Large intestine (tissue), 3 donors: ENCODE data around the gene TMEM208. TPM values are rescaled to one million over a fixed set of nuclear protein-coding genes. Genes with fewer than 3 reads are reported as not detected.

Experiments used
- DNase-seq, 2 donors: peaks; one replicate each; pipeline versions ENCODE4 v3.0.0 to v3.0.0-alpha.2; 2013
- H3K27ac ChIP-seq: one replicate; pipeline ENCODE4 v1.5.1; 2013; ENCODE audit warnings: low read length
- H3K27me3 ChIP-seq: 2 replicates; pipeline ENCODE4 v1.6.1; 2013; ENCODE audit warnings: low read length; ENCODE audit not compliant: control insufficient read depth, insufficient read depth
- H3K36me3 ChIP-seq: 2 replicates; pipeline ENCODE4 v1.6.1; 2013; ENCODE audit warnings: low read length; ENCODE audit not compliant: control insufficient read depth, insufficient read depth
- H3K4me1 ChIP-seq: one replicate; pipeline ENCODE4 v1.6.1; 2013; ENCODE audit warnings: low read length; ENCODE audit not compliant: control insufficient read depth, insufficient read depth
- H3K4me3 ChIP-seq: one replicate; pipeline ENCODE4 v1.5.1; 2013; ENCODE audit warnings: low read length
- H3K9me3 ChIP-seq: one replicate; pipeline ENCODE4 v1.6.1; 2013; ENCODE audit warnings: mild to moderate bottlenecking, low read depth, low read length, moderate library complexity; ENCODE audit not compliant: control insufficient read depth
- WGBS: methylation state at CpG from one replicate; pipeline ENCODE4 v1.1.5; 2013; ENCODE audit warnings: low lambda C conversion rate; ENCODE audit not compliant: insufficient coverage; 5-methylcytosine and 5-hydroxymethylcytosine counted together
- polyA plus RNA-seq: library from polyadenylated mRNA; unstranded; fragments of 120-200 nt; gene quantifications from one replicate; pipeline ENCODE4 v1.2.1, GENCODE V29; 2013

TMEM208 gene
- polyA plus RNA-seq, 1 donor, result 52.8 TPM

GRCh38 chr16:67252609-67253497, 25.9 kb downstream of the TMEM208 start:
- DNase-seq, result no peak
- Histone ChIP-seq H3K27ac (no peak overlapping the region), H3K36me3 (no peaks in the 10 kb centered on the region), H3K9me3 (no peaks in the 10 kb centered on the region), H3K4me1 (peaks cover 11% of the 10 kb centered on the region), H3K27me3 (peaks cover 34% of the 10 kb centered on the region), H3K4me3 (no peak overlapping the region)
- WGBS, result no CpG with 5 or more reads among the region's 4 CpGs

GRCh38 chr16:67254801-67255552, 28.0 kb downstream of the TMEM208 start:
- H3K4me3 ChIP-seq, result no peak overlapping the region
- H3K4me1 ChIP-seq, result no peaks in the 10 kb centered on the region
- no peak for DNase-seq
- H3K36me3 ChIP-seq, result no peaks in the 10 kb centered on the region
- WGBS, result no CpG with 5 or more reads among the region's 18 CpGs
- no peak overlapping the region for H3K27ac ChIP-seq
- peaks cover 14% of the 10 kb centered on the region for H3K27me3 ChIP-seq
- H3K9me3 ChIP-seq, result no peaks in the 10 kb centered on the region

GRCh38 chr16:67255553-67256221, 28.8 kb downstream of the TMEM208 start:
- Histone ChIP-seq H3K27me3 (peaks cover 7% of the 10 kb centered on the region), H3K4me1 (no peaks in the 10 kb centered on the region), H3K9me3 (no peaks in the 10 kb centered on the region), H3K27ac (no peak overlapping the region), H3K4me3 (no peak overlapping the region), H3K36me3 (no peaks in the 10 kb centered on the region)
- no peak for DNase-seq
- WGBS, result no CpG with 5 or more reads among the region's 17 CpGs

DNA sequence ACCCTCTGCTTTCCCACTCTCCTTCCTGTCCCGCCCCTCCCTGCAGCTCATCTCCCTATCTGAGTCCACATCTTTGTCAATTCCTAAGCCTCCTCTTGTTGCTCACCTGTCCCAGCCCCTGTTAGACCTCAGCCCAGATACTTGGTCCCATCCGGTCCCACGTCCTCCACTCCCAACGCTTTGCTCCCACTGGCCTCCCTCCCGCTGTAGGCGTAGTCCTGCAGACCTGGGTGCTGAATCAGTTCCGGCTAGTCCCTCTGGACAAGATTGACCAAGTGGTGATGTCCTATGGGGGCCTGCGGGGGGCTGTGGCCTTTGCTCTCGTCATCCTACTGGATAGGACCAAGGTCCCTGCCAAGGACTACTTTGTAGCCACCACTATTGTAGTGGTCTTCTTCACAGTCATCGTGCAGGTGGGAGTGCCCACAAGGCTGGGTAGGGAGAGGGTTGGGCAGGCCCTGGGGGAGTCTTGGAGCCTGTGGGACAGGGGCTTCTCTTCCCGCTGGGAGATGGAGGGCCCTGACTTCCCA, 29.8 kb downstream of the TMEM208 start:
- no peak overlapping the region for H3K27ac ChIP-seq
- no peak overlapping the region for H3K4me3 ChIP-seq
- H3K27me3 ChIP-seq, result peaks cover under 1% of the 10 kb centered on the region
- DNase-seq, result no peak
- H3K9me3 ChIP-seq, result no peaks in the 10 kb centered on the region
- no peaks in the 10 kb centered on the region for H3K36me3 ChIP-seq
- WGBS, result no CpG with 5 or more reads among the region's 11 CpGs
- no peaks in the 10 kb centered on the region for H3K4me1 ChIP-seq

DNA sequence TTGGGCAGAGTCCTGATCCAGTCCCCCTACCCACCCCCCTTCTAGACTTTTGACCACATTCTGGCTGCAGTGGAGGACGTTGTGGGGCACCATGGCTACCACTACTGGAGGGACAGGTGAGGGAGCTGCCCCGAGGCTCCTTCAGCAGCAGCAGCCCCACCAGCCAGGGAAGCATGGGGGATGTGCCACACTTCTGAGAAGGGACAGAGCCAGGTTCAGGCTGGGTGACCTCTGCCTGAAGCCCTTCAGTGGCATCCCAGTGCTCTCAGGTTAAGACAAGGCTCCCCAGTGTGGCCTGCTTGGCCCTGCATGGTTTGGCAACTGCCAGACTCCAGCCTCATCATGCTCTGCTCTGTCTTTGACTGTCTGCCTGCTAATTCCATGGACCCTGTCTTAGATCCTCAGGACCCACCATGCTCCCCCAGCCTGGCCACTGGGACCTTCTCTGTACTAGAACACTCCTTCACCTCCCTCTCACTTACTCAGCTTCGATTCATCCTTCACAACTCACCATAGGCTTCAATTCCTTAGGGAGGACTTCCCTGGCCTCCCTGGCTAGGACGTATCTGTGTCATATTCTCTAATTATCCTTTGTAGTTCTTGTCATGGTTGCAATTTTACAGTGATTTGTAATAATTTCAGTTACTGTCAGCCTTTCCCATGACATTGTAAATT, 30.7 kb downstream of the TMEM208 start:
- no CpG with 5 or more reads among the region's 4 CpGs for WGBS
- DNase-seq, result no peak
- no peak overlapping the region for H3K27ac ChIP-seq
- no peaks in the 10 kb centered on the region for H3K36me3 ChIP-seq
- H3K27me3 ChIP-seq, result no peaks in the 10 kb centered on the region
- no peaks in the 10 kb centered on the region for H3K9me3 ChIP-seq
- H3K4me1 ChIP-seq, result no peaks in the 10 kb centered on the region
- no peak overlapping the region for H3K4me3 ChIP-seq

DNA sequence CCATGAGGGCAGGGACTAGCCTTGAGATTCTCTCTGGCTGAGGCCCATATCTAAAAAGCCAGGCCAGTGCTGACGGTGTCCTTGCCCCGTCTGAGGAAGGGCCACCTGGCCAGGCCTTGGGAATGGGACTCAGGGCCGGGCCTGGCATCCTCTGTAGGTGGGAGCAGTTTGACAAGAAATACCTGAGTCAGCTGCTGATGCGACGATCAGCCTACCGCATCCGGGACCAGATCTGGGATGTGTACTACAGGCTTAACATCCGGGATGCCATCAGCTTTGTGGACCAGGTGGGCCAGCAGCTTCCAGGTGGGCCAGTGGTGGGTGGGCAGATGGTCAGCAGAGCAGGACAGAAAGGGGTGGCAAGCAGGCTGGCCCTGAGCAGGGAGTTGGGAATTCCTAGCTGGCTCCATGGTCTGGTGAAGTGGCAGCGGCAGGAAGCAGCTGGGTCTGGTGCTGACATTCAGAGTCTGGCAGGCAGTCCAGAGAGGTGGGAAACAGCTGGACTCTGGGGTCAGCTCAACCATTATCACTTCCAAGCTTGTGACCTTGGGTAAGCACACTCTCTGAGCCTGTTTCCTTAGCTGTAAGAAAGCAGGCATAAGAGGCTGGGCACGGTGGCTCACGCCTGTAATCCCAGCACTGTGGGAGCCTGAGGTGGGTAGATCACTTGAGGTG, 31.4 kb downstream of the TMEM208 start:
- H3K4me3 ChIP-seq, result no peak overlapping the region
- H3K27ac ChIP-seq, result no peak overlapping the region
- no peaks in the 10 kb centered on the region for H3K4me1 ChIP-seq
- no peaks in the 10 kb centered on the region for H3K36me3 ChIP-seq
- no peak for DNase-seq
- no peaks in the 10 kb centered on the region for H3K27me3 ChIP-seq
- no peaks in the 10 kb centered on the region for H3K9me3 ChIP-seq
- WGBS, result no CpG with 5 or more reads among the region's 11 CpGs

DNA sequence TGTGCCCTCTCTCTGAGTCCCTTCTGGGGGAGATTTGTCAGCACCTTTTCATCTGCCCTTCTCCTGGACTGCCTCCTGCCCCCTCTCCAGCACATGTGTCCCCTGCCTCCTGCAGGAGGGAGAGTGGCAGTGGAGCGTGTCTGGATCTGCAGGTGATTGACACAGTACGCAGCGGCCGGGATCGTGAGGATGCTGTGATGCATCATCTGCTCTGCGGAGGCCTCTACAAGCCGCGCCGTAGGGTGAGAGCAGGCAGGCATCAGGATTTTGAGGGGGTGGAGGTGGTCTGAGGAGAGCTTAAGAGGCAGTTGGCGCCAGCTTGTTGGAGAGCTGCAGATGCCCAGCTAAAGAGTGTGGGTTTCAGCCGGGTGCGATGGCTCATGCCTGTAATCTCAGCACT, 32.8 kb downstream of the TMEM208 start:
- Histone ChIP-seq H3K27ac (no peak overlapping the region), H3K36me3 (no peaks in the 10 kb centered on the region), H3K9me3 (no peaks in the 10 kb centered on the region), H3K27me3 (peaks cover 9% of the 10 kb centered on the region), H3K4me1 (no peaks in the 10 kb centered on the region), H3K4me3 (no peak overlapping the region)
- no peak for DNase-seq
- WGBS, result no CpG with 5 or more reads among the region's 12 CpGs

GRCh38 chr16:67260426-67261063, 33.6 kb downstream of the TMEM208 start:
- no peaks in the 10 kb centered on the region for H3K4me1 ChIP-seq
- H3K36me3 ChIP-seq, result no peaks in the 10 kb centered on the region
- H3K27me3 ChIP-seq, result peaks cover 14% of the 10 kb centered on the region
- peak in 1 of 2 donors; percentile 45 for DNase-seq
- no peaks in the 10 kb centered on the region for H3K9me3 ChIP-seq
- WGBS, result 60% methylated on average over 1 of the region's 4 CpGs
- no peak overlapping the region for H3K27ac ChIP-seq
- no peak overlapping the region for H3K4me3 ChIP-seq

DNA sequence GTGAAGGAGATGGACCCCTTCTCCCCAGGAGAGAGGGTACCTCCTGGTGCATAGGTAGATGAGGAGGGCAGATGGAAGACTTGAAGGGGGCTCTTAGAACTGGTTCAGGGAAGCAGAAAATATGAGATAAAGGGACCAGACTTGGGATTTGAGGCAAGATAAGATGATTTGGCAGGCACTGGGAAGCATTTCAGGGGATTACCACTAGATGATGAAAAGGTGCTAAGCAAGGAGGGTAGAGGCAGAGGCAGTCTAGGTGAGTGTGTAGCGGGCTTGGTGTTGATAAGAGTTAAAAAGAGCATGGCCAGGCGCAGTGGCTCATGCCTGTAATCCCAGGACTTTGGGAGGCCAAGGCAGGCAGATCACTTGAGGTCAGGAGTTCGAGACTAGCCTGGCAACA, 36.3 kb downstream of the TMEM208 start:
- no CpG with 5 or more reads among the region's 3 CpGs for WGBS
- peaks cover 4% of the 10 kb centered on the region for H3K4me1 ChIP-seq
- H3K36me3 ChIP-seq, result no peaks in the 10 kb centered on the region
- peaks cover 18% of the 10 kb centered on the region for H3K27me3 ChIP-seq
- no peaks in the 10 kb centered on the region for H3K9me3 ChIP-seq
- no peak overlapping the region for H3K4me3 ChIP-seq
- no peak for DNase-seq
- H3K27ac ChIP-seq, result no peak overlapping the region
